HG02610 (cell line): ENCODE results near the gene LZTS3.
"Not testable (repeated sequence)": the region's sequence is repeated elsewhere in the genome, so short reads cannot be mapped to it uniquely, and the experiment has no call there.

Experiments used
- ATAC-seq: cut with Tn5 transposase; IDR thresholded peaks from one replicate; pipeline ENCODE4 v1.9.1; 2021; ENCODE audit warnings: mild to moderate bottlenecking, moderate library complexity; ENCODE audit not compliant: unreplicated experiment

The LZTS3 gene

DNA sequence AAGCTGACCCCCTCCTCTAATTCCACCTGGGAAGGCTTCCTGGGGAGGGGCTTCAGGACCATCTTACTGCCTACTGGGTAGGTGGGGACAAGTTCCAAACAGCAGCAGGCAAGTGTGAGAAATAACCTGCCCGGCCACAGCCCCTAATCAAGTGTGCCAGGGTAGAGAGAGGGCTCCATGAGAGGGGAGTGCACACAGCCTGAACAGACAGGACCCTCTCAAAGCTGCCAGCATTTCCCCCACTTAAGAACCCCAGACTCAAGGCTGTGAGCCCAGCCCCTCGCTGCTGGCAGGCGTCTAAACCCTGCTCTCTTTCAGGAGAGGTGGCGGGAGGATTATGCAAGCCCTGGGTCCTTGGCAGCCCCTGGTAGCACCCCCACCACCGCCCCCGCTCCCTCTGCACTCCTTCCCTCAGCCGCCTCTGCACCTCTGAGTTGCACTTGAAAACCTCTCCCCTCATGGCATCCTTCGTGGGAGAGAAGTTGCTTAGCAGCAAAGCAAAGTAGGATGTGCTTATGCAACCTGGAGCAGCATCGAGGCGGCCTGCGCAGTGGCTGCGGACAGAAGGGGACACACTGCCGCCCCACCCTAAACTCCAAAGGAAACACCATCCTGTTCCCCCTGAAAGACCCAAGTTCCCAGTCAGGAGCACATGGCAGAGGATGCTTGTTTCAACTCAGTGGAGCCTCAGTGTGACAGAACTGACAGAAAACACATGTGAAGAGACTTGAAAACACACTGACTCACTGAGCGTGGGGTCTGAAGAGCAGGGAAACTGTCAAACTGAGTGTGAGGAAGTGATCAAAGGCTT, 20.7 kb upstream of the LZTS3 start:
- ATAC-seq, result no peak

DNA sequence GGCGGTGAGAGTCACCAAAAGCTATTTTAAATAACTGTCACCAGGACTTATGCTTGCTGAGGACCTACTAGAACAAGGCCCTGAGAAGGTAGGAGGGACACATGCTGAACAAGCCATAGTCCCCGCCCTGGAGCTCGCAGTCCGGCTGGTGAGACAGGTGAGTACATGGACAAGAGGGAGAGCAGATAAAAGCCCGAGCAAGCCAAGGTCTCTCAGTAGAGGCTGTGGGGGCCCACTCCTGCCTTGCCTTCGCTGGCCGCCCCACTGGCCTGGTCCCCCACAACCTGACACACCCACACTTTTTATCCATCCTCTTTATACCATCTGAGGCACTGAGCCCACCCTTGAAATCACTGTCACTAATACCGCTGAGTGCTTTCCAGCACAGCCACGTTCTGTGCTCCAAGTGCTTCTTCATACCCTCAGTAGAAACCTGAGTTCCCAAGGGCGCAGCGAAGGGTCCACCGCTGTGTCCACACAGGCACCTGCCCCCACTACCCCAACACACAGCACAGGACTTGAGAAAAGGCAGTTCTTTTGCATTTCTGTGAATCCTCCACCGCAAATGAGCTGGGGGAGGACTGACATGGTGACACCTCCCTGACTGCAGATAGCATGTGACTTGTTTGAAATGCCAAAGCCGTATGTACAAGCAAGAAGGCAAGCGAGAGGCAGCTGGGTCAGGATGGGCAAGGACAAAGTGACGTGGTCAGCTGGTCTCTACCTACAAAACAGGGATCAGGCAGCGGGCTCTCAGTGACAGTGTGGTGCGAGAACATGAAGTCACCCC, 19.1 kb upstream of the LZTS3 start:
- no peak for ATAC-seq

DNA sequence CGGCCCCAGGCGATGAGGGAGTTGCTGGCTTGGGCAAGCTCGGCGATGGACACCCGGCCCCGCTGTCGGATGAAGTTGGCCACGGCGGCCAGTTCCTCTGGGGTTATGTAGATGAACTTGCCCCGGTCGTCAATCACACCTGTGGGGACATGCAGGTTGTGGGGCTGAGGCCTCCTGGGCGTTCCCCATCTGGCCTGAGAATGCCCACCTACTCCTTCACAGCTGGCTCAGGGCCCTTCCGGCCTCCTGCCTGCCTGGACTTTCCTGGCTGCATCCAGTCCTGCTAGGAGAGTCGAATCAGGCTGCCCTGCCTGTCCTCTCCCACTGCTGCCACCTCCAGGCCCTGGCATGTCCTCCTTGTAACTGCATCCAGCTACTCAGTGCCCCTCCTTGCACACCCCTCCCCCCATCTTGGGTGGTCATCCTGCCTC, 17.3 kb upstream of the LZTS3 start:
- no peak for ATAC-seq

DNA sequence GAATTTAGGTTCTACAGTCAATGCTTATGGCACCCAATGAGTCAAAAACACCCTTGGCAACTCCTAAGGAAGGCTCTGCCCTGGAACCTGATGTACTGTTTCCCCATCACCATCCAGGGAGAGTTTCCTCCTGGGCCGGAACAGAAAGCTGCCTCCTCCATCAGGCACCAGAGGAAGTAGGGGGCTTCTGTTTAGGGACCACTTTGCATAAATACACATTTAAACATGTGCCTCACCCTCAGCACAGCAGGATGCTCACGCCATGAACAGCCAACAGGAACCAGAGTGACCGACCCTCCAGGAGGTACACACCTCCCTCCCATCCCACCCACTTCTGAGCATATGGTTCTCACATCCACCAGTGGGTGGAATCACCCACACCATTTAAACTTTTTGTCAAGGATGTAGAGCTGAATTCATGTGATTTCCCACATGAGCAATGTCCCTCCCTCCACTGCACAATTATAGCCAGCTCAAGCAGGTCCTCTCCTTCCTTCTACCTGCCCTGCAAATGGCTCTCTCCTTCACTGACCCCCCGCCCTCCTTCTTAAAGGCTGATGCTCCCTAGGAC, 16.3 kb upstream of the LZTS3 start:
- no peak for ATAC-seq

DNA sequence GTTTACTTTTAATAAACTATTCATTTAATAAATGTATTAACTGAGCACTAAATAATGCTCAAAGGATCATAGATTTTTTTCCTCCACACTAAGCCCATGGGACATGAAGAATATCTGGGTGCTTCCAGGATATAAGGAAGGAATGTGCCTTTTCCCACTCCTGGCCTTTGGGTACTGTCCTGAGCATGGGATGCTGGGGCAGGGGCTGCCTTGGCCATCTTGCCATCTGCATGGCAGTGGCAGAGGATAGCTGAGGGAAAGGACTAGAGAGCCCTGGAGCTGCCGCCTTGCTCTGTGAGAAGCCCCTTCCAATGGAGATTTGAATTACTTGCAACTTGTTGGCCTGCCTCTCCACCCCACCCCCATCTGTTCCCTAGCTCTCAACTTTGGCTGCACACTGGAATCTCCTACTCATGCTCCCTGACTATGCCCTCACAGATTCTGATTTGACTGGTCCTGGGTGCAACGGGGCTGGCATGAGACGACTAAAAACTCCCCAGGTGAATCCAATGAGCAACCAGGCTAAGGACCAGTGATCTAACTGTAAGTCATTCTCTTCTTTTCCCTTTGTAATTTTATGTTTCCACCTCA, 15.6 kb upstream of the LZTS3 start:
- ATAC-seq, result no peak

DNA sequence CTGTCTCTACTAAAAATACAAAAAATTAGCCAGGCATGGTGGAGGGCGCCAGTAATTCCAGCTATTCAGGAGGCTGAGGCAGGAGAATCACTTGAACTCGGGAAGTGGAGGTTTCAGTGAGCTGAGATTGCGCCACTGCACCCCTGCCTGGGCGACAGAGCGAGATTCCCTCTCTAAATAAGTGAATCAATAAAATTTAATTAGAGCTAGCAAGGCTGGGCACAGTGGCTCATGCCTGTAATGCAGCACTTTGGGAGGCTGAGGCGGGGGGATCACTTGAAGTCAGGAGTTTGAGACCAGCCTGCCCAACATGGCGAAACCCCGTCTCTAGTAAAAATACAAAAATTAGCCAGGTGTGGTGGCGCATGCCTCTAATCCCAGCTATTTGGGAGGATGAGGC, 14.5 kb upstream of the LZTS3 start:
- not testable (repeated sequence) for ATAC-seq

DNA sequence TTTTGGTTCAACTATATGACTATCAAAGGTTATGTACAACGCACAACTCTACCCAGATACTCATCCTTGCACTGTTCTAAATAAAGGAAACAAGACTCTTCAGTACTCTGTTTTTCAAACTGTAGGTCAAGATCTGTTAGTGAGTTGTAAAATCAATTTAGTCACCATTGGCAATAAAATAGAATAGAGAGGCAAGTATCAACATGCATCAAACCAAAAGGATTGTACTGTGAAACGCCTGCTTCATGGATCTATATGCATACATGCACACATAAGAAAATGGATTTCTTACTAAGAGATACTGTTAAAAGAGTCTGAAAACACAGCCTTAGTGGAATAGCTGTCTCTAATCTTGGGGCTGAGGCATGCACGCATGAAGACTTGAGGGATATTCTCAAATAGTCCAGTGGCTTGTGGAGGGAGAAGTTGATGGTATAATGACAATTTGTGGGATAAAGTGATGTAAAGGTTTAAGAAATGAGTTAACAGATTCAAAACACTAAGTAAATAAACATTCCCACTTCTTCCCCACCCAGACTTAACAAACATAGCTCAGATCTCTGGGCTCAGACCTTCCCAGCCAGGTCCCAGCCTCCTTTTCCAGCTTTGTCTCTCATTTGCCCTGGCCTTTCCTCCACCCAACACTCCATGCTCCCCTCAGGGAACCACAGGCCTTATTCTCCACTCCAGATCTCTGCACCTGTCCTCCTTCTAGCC, 10.7 kb upstream of the LZTS3 start:
- no peak for ATAC-seq

DNA sequence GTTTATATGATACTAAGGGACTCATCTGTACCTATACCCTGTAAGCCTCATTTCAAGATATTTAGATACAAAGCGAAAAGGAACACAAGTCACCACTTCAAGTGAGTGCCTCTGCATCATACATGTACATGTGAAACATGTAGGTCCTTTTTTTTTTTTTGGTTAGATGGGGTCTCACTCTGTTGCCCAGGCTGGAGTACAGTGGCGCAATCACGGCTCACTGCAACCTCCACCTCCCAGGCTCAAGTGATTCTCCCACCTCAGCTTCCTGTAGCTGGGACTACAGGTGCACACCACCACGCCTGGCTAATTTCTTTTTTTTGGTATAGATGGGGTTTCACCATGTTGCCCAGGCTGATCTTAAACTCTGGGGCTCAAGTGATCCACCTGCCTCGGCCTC, 9.1 kb upstream of the LZTS3 start:
- ATAC-seq, result not testable (repeated sequence)

DNA sequence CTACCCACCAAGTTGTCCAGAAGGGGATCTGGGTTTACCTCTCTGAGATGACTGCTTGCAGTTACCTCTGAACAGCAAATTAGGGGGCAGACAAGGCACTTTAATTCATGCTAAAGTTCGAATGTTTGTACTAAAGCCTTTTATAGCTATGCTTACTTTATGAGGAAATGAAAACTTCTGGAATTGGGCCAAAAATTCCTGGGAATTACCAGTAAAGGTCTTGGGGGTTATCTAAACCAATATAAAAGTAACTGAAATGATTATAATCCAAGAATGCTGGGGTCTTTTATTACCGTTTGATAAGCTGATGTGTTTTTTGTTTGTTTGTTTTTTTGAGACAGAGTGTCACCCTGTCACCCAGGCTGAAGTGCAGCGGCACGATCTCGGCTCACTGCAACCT, 7.9 kb upstream of the LZTS3 start:
- ATAC-seq, result no peak

DNA sequence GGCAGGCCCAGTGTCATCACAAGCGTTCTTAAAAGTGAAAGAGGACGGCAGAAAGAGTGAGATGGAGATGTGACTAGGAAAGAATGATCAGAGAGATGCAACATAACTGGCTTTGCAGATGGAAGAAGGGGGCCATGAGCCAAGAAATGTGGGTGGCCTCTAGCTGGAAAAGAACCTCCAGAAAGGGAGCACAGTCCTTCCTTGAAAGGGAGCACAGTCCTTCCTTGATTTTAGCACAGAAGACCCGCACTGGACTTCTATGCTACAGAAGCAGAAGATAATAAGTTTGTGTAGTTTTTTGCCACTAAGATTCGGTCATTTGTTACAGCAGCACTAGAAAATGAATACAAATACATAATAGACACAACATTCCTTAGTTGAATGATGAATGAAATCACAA, 7.0 kb upstream of the LZTS3 start:
- ATAC-seq, result no peak

DNA sequence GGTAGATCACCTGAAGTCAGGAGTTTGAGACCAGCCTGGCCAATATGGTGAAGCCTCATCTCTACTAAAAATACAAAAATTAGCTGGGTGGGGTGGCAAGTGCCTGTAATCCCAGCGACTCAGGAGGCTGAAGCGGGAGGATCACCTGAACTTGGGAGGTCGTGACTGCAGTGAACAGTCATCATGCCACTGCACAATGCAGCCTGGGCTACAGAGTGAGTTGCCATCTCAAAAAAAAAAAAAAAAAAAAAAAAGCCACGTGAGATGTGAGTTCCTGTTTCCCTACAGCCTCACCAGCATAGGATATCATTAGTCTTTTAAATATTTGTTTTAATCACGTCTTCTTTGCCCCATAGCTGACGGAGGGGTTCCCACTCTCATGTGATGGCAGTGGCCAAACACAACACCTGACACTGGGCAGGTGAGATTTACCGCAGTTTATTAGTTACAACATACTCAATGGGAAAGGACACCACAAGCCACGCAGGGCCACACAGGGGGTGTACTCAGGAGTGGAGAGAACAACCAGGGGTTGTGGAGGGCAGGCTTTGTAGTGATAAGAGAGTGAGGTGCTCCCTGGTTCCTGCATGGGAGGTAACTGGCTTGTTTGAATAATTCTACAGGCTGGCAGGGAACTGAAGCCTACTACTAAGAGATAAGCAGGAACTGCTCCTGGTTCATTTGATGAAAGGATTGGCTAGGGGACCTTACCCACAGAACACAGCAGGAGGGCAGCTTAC, 4.6 kb upstream of the LZTS3 start:
- ATAC-seq, result no peak

DNA sequence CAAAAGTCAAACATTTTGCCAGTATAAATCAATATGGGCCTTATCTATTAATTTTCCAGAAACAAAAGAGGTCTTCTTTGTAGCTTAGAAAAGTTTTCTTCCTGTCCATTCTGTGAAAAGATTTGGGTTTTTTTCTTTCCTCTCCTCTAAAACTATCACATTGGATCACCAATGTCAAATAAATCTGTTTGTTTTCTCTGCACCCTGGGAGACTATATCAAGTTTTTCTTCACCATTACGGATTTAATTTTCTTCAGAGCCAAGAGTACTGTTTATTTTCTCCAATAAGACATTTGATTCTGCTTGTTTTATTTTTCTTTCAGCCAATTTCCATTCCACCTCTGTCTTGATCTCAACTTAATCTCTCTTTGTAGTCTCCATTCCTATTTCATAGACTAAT, 1.9 kb upstream of the LZTS3 start:
- ATAC-seq, result no peak

DNA sequence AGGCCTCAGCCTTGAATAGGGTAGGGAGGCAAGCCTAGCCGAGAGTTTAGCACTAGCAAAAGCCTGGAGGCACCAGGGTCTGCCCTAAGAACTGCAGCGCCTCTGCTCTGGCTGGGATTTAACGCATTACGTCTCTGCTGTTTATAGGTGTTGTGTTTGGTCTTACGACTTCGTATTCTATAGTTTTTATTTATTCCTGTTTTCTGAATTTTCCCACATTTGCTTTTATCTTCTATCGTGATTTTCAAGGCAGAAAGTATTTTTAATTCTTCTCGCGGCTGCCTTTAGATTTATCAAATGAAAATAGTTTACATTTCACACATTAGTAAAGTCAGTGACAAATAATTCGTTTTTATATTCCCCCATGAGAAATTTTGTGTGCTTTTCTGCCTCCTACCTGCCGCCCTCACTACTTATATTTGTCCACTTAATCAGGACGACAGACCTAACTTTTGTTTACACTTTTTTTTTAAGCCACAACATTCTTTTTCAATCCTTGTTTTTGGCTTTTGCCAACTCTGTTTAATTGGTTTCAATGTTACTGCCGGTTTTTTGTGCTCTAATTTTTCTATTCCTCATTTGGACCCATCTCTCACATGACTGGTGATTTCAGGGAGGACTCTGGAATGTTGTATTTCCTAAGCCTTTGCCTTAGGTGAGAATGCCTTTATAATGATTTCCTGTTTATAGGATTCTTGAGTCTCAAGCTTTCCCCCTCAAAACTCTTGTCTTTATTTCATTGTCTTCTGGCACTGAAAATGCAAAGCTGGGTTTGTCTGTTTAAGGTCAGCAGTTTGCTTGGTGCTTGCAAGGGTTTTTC, 1.3 kb upstream of the LZTS3 start:
- no peak for ATAC-seq

DNA sequence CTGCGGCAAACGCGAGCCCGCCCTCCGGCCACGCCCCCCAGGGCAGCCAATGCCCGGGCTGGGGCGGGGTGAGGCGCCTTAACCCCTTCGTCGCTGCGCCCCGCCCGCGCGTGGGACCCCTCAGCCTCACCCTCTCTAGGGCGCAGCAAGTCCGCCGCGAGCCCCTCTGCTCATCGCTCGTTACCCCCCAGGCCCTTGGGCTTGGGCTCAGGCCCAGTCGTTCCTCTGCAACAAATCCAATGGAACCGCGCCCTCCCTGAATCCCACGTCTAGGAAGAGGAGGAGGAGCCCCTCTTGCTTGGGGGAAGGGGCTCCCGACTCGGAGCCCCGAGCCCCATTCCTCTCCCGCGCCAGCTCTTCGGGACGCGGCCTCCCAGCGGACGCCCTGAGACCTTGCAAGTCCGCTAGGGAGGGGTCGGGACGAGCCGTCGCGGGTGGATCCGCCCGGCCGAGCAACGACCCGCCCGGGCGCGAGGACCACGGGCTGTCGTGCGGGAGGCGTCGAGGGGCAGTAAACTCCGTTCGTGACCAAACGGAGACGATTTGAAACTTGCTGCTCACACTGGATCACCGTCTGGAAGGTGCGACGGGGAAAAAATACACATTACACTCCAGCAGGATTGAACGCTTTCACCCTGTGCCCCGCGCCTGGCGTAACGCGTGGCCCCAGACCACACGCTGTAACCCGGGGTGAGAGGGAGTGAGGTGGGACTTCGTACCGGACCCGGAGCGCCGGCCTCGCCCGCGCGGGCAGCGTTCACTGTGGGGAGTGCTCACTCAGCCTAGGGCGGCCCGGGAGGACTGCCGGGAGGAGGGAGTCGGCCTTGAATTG, 477 bp upstream of the LZTS3 start:
- peak; percentile 88 for ATAC-seq

DNA sequence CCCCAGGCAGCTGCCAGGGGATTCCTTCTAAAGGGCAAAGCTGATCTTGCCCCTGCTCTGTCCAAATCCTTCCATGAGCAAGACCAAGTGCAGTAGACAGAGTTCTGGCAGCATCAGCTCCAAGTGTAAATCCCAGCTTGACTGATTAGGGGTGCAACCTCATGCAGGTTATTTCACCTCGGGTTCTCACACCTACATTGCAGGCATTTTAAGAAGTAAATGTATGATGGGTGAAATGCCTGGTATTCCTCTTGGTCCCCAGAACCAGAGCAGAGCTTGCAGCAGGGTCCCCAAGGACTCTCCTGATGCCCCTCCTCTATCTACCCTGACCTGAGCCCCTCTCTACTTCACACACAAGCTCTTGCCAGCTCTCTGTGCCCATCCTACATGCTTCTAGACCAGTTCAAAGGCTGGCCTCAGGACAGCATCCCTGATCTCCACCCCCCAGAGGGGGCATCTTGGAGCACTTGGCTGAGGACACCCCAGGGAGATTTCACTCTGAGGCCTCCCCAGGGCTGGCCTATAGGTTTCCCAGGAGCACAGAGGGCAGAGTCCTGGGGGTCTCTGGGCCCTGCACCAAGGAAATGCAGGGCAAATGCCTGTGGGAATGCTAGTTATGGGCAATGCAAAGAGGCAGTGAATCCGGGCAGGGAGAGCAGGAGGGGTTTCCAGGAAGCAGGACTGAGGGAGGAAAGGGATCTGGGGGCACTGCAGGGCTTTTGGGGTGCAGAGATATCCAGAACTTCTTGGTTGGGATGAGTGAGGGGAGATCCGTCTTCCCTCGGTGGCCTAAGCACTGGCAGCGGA, 1.0 kb downstream of the LZTS3 start:
- no peak for ATAC-seq

DNA sequence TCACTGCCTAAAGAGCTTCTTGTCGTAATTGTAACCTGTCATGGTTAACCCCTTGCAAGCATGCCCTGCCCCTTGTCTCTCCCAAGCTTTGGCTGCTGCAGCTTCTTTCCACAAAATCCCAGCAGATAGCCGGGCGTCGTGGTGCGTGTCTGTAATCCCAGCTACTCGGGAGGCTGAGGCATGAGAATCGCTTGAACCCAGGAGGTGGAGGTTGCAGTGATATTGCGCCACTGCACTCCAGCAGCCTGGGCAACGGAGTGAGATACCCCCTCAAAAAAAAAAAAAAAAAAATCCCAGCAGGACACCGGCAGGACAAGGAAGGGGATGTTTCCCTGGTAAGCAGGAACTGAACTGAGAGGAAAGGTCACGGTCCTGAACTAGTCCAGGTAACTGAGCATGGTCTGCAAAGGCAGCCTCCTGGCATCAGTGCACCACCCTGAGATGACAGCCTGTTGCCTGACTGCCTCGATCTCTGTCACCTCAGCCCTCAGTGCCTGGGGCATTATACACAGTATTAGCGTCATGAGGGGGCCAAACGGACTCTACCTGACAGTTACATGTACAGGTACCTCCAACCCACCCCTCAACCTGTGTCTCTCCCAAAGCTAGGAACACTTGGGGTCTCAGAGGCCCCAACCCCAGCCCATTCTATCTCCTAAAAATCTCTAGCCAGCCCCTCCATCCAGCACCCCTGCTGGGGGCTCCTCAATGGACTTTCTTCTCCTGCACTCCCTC, 1.8 kb downstream of the LZTS3 start:
- ATAC-seq, result no peak
